T-helper 2 cell (primary cell): ENCODE data around the gene C1orf116.

Experiments used
- DNase-seq, 5 experiments: peaks; one replicate each; pipeline versions ENCODE4 v3.0.0 to v3.0.0-alpha.2; 2012 to 2022

Gene C1orf116

GRCh38 chr1:206986402-206986801, 46.2 kb downstream of the C1orf116 start:
- DNase-seq: no peak

GRCh38 chr1:206985162-206985749, 47.3 kb downstream of the C1orf116 start:
- DNase-seq: no peak

- DNase-seq: peak in 4 of 5 experiments; percentile 24 to 43 (median 33)
Observed at GRCh38 chr1:206982216-206982615, 50.3 kb downstream of the C1orf116 start.

GRCh38 chr1:206979379-206980043, 53.0 kb downstream of the C1orf116 start:
- DNase-seq: no peak

GRCh38 chr1:206978259-206978658, 54.3 kb downstream of the C1orf116 start:
- no peak for DNase-seq

- no peak for DNase-seq
Observed at GRCh38 chr1:206975306-206975705, 57.2 kb downstream of the C1orf116 start.

- no peak for DNase-seq
Observed at GRCh38 chr1:206974140-206974539, 58.4 kb downstream of the C1orf116 start.

- no peak for DNase-seq
Observed at GRCh38 chr1:206972728-206973127, 59.8 kb downstream of the C1orf116 start.

- DNase-seq: no peak
Observed at GRCh38 chr1:206971029-206971655, 61.4 kb downstream of the C1orf116 start.

- DNase-seq: no peak
Observed at GRCh38 chr1:206970446-206970845, 62.1 kb downstream of the C1orf116 start, which contains the start of gene FCAMR. TSS of gene FCAMR (minus strand) at chr1:206970460. CDS start at chr1:206970125, 335 bp downstream.

GRCh38 chr1:206969090-206969489, 63.5 kb downstream of the C1orf116 start:
- DNase-seq: no peak
